Measurements from ENCODE around the gene TESK2.

DNA sequence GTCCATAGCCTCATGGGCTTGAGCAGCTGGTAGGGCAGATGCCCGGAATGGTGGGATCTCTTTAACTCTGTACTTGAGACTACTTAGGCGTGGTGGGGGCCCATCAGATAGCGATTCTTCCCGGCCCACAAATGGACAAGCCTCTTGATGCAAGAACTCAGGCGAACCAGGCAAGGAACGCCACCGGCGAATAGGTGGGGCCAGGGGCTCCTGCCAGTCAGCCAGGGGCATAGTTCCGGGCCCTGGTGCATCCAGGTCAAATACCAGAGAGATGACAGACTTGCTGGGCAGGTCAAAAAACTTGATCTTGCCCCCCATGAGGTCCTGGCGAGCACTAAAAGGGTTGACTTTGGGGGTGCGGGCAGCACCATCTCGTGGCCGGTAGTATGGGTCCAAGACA is 145.9 kb downstream of the TESK2 start:
- TF ChIP-seq, protein P1, sequence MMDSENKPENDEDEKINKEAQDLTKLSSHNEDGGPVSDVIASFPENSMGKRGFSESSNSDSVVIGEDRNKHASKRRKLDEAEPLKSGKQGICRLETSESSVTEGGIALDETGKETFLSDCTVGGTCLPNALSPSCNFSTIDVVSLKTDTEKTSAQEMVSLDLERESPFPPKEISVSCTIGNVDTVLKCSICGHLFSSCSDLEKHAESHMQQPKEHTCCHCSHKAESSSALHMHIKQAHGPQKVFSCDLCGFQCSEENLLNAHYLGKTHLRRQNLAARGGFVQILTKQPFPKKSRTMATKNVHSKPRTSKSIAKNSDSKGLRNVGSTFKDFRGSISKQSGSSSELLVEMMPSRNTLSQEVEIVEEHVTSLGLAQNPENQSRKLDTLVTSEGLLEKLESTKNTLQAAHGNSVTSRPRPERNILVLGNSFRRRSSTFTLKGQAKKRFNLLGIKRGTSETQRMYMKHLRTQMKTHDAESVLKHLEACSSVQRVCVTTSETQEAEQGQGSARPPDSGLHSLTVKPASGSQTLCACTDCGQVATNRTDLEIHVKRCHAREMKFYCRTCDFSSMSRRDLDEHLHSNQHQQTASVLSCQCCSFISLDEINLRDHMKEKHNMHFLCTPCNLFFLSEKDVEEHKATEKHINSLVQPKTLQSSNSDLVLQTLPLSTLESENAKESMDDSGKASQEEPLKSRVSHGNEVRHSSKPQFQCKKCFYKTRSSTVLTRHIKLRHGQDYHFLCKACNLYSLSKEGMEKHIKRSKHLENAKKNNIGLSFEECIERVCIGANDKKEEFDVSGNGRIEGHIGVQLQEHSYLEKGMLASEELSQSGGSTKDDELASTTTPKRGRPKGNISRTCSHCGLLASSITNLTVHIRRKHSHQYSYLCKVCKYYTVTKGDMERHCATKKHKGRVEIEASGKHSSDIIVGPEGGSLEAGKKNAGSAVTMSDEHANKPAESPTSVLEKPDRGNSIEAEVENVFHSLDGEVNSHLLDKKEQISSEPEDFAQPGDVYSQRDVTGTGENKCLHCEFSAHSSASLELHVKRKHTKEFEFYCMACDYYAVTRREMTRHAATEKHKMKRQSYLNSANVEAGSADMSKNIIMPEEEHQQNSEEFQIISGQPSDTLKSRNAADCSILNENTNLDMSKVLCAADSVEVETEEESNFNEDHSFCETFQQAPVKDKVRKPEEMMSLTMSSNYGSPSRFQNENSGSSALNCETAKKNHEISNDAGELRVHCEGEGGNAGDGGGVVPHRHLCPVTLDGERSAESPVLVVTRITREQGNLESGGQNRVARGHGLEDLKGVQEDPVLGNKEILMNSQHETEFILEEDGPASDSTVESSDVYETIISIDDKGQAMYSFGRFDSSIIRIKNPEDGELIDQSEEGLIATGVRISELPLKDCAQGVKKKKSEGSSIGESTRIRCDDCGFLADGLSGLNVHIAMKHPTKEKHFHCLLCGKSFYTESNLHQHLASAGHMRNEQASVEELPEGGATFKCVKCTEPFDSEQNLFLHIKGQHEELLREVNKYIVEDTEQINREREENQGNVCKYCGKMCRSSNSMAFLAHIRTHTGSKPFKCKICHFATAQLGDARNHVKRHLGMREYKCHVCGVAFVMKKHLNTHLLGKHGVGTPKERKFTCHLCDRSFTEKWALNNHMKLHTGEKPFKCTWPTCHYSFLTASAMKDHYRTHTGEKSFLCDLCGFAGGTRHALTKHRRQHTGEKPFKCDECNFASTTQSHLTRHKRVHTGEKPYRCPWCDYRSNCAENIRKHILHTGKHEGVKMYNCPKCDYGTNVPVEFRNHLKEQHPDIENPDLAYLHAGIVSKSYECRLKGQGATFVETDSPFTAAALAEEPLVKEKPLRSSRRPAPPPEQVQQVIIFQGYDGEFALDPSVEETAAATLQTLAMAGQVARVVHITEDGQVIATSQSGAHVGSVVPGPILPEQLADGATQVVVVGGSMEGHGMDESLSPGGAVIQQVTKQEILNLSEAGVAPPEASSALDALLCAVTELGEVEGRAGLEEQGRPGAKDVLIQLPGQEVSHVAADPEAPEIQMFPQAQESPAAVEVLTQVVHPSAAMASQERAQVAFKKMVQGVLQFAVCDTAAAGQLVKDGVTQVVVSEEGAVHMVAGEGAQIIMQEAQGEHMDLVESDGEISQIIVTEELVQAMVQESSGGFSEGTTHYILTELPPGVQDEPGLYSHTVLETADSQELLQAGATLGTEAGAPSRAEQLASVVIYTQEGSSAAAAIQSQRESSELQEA (CRISPR knock-in tag; IDR thresholded peaks at IDR 0.05; ENCODE audit: not compliant biosample characterization) = no peak
- TF ChIP-seq ZSCAN31 (CRISPR knock-in tag; IDR thresholded peaks at IDR 0.05; ENCODE audit: low read depth) = no peak
- TF ChIP-seq, protein P2, sequence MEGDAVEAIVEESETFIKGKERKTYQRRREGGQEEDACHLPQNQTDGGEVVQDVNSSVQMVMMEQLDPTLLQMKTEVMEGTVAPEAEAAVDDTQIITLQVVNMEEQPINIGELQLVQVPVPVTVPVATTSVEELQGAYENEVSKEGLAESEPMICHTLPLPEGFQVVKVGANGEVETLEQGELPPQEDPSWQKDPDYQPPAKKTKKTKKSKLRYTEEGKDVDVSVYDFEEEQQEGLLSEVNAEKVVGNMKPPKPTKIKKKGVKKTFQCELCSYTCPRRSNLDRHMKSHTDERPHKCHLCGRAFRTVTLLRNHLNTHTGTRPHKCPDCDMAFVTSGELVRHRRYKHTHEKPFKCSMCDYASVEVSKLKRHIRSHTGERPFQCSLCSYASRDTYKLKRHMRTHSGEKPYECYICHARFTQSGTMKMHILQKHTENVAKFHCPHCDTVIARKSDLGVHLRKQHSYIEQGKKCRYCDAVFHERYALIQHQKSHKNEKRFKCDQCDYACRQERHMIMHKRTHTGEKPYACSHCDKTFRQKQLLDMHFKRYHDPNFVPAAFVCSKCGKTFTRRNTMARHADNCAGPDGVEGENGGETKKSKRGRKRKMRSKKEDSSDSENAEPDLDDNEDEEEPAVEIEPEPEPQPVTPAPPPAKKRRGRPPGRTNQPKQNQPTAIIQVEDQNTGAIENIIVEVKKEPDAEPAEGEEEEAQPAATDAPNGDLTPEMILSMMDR (CRISPR knock-in tag; IDR thresholded peaks at IDR 0.05) = no peak
- TF ChIP-seq CEBPB (IDR thresholded peaks at IDR 0.05; ENCODE audit: borderline replicate concordance, low read depth, low read length) = no peak
- TF ChIP-seq ZNF749 (CRISPR knock-in tag; IDR thresholded peaks at IDR 0.05; ENCODE audit: borderline replicate concordance) = no peak
- TF ChIP-seq ZNF619 (CRISPR knock-in tag; IDR thresholded peaks at IDR 0.05) = no peak
- no peak for TF ChIP-seq ATM (IDR thresholded peaks at IDR 0.05; ENCODE audit: borderline replicate concordance)
- no peak for TF ChIP-seq ZNF644 (CRISPR knock-in tag; IDR thresholded peaks at IDR 0.05; ENCODE audit: low read depth)
- TF ChIP-seq YEATS2 (CRISPR knock-in tag; IDR thresholded peaks at IDR 0.05; ENCODE audit: borderline replicate concordance) = no peak
